GM12864 (cell line): ENCODE measurements around the gene SLC27A4.
"Not testable (repeated sequence)": the region's sequence is repeated elsewhere in the genome, so short reads cannot be mapped to it uniquely, and the experiment has no call there.

Source experiments
- DNase-seq: peaks from one replicate; pipeline ENCODE4 v3.0.0-alpha.2; 2011; ENCODE audit warnings: low read depth
- H3K4me3 ChIP-seq: 2 replicates; pipeline ENCODE4 v1.5.1; 2011; ENCODE audit warnings: mild to moderate bottlenecking, low read depth, low read length, control low read depth
- TF ChIP-seq, protein P1 (sequence below): IDR thresholded peaks from 2 replicates; pipeline ENCODE4 v1.5.1; 2011; ENCODE audit warnings: low read depth, mild to moderate bottlenecking, moderate library complexity, low read length, control low read depth, inconsistent platforms; ENCODE audit errors: missing control alignments

SLC27A4 gene

DNA sequence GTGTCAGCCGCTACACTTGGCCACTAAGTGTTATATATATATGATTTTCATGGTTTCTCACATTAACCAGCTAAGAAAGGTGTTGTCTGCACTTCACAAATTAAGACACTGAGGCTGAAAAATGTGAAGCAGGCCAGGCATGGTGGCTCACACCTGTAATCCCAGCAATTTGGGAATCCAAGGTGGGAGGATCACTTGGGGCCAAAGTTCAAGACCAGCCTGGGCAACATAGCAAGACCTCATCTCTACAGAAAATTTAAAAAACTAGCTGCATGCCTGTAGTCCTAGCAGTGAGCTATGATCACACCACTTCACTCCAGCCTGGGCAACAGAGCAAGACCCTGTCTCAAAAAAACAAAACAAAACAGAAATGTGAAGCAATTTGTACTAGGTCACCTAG is 15.9 kb upstream of the SLC27A4 start:
- no peak overlapping the region for H3K4me3 ChIP-seq
- DNase-seq, result no peak
- TF ChIP-seq, protein P1, sequence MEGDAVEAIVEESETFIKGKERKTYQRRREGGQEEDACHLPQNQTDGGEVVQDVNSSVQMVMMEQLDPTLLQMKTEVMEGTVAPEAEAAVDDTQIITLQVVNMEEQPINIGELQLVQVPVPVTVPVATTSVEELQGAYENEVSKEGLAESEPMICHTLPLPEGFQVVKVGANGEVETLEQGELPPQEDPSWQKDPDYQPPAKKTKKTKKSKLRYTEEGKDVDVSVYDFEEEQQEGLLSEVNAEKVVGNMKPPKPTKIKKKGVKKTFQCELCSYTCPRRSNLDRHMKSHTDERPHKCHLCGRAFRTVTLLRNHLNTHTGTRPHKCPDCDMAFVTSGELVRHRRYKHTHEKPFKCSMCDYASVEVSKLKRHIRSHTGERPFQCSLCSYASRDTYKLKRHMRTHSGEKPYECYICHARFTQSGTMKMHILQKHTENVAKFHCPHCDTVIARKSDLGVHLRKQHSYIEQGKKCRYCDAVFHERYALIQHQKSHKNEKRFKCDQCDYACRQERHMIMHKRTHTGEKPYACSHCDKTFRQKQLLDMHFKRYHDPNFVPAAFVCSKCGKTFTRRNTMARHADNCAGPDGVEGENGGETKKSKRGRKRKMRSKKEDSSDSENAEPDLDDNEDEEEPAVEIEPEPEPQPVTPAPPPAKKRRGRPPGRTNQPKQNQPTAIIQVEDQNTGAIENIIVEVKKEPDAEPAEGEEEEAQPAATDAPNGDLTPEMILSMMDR, result no peak

DNA sequence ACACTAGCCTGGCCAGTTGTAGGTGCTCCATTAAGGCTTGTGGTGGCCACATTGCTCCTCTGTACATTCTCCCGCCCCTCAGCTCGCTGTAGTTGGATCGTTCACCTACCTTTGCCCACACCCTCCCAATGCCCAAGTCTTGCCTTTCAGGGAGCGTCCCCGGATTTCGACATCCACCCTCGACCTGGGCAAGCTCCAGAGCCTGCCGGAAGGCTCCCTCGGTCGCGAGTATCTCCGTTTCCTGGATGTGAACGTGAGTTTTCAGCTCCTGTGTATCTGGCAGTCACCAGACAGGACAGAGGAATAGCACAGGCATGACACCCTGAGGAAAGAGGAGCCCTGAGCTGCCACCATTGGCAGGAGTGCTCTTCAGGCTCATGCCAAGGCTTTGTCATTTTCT is 14.7 kb upstream of the SLC27A4 start:
- H3K4me3 ChIP-seq, result no peak overlapping the region
- TF ChIP-seq, protein P1, result no peak
- DNase-seq, result no peak

DNA sequence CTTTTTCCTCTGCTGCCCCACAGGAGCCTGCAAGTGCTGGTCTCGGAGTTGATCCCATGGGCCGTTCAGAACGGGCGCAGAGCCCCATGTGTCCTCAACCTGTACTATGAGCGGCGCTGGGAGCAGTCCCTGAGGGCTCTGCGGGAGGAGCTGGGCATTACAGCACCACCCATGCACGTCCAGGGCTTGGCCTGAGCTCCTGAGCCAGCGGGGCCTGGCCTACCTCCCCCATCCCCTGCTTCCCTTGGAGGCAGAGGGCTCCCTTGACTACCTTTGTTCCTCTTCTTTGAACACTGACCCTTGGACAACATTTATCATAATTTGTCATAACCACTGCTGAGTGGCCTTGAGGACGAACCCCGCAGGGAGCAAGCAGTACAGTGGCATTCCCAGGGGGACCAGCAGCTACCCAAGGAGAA is 6.9 kb upstream of the SLC27A4 start:
- H3K4me3 ChIP-seq, result no peak overlapping the region
- DNase-seq, result no peak
- TF ChIP-seq, protein P1, result no peak

DNA sequence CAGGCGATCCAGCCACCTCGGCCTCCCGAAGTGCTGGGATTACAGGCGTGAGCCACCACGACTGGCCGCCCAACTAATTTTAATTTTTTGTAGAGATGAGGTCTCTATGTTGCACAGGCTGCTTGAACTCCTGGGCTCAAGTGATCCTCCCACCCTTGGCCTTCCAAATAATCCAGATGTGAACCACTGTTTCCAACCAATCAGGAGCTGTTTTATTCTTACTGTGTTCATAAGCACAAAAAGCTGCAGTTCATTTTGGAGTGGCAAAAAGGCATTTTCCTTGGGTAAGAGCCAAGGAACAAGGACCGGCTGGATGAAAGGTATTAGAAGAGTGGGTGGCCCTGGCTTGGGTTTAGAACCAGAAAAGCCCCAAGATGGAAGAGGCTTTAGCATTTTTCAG is 5.2 kb upstream of the SLC27A4 start:
- no peak for DNase-seq
- TF ChIP-seq, protein P1, result no peak
- no peak overlapping the region for H3K4me3 ChIP-seq

DNA sequence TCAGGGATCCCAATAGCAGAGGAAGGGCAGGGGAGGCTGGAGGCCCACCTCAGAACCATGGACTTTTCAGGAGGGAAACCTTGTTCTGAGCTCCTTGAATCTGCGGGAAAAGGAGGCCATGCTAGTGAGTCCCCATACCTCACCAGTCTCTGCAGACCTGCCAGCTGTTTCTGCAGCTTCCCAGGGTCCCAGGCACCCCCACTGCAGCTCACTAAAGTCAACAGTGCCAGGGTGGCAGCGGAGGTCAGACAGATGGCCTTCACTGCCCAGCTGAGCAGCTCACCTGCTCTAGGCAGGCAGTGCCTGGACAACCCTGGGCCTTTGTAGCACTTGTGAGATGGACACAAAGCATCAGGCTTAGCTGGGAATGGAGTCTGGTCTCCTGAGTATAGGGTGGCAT is 4.4 kb upstream of the SLC27A4 start:
- H3K4me3 ChIP-seq, result no peak overlapping the region
- no peak for DNase-seq
- TF ChIP-seq, protein P1, result no peak

DNA sequence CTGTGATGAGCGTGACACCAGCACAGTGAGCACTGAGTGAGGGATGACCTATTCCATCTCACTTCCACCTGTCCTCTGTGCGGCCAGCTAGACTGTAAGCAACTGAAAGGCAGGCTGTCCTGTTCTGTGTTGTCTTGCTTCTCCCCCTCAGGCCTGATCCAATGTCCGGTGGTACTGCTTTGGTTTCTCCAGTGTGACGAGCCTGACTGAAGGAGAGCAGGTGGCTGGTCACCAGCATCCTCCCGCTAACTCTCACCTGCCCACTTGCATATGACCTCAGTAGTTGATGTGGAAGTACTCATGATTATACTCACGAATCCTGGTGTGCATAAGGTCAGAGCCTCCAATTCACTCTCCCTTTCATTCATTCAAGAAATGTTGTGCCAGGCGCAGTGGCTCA is 2.4 kb upstream of the SLC27A4 start:
- DNase-seq, result no peak
- TF ChIP-seq, protein P1, result no peak
- H3K4me3 ChIP-seq, result no peak overlapping the region

DNA sequence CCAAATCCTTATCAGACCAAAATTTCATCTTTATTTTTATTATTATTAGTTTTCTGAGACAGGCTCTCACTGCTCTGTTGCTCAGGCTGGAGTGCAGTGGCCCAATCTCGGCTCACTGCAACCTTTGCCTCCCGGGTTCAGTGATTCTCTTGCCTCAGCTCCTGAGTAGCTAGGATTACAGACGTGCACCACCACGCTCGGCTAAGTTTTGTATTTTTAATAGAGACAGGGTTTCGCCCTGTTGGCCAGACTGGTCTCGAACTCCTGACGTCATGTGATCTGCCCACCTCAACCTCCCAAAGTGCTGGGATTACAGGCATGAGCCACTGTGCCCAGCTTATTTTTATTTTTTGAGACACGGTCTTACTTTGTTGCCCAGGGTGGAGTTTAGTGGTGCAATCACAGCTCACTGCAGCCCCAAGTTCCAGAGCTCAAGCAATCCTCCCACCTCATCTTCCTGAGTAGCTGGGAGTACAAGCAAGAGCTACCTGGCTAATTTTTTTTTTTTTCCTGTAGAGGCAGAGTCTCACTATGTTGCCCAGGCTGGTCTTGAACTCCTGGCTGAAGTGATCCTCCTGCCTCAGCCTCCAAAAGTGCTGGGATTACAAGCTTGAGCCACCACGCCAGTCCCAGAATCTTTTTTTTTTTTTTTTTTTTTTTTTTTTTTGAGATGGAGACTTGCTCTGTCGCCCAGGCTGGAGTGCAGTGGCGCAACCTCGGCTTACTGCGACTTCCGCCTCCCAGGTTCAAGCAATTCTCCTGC is 1.3 kb upstream of the SLC27A4 start:
- not testable (repeated sequence) for H3K4me3 ChIP-seq, DNase-seq
